Stomach smooth muscle (tissue), 2 donors: ENCODE results near the gene ZNF865.

ENCODE experiments used
- H3K27ac ChIP-seq: one replicate; pipeline ENCODE4 v1.7.0; 2013; ENCODE audit warnings: mild to moderate bottlenecking, low read length, inconsistent platforms
- H3K27me3 ChIP-seq, 2 donors: one replicate each; pipeline ENCODE4 v1.7.0; 2013; ENCODE audit warnings: low read length in 2 of 2; ENCODE audit not compliant: insufficient read depth in 2 of 2, control insufficient read depth in 1 of 2
- H3K36me3 ChIP-seq, 2 donors: one replicate each; pipeline ENCODE4 v1.7.0; 2013; ENCODE audit warnings: low read length in 2 of 2; ENCODE audit not compliant: control insufficient read depth in 2 of 2, insufficient read depth in 2 of 2
- H3K4me1 ChIP-seq: one replicate; pipeline ENCODE4 v1.7.0; 2013; ENCODE audit warnings: low read length; ENCODE audit not compliant: control insufficient read depth, insufficient read depth
- H3K4me3 ChIP-seq, 2 donors: one replicate each; pipeline ENCODE4 v1.7.0; 2013; ENCODE audit warnings: low read length in 2 of 2
- H3K9ac ChIP-seq, 2 donors: one replicate each; pipeline ENCODE4 v1.7.0; 2013; ENCODE audit warnings: low read length in 2 of 2, mild to moderate bottlenecking in 1 of 2
- H3K9me3 ChIP-seq, 2 donors: one replicate each; pipeline ENCODE4 v1.7.0; 2013; ENCODE audit warnings: low read length in 2 of 2; ENCODE audit not compliant: control insufficient read depth in 2 of 2
- donor health status: healthy.
- donor health status: Pancreatic carcinoma.

Gene ZNF865

GRCh38 chr19:55618426-55618825 lies 13.0 kb downstream of the ZNF865 start:
- H3K4me3 ChIP-seq = no peak overlapping the region
- no peak overlapping the region for H3K9ac ChIP-seq
- H3K4me1 ChIP-seq = no peaks in the 10 kb centered on the region
- H3K9me3 ChIP-seq = no peaks in the 10 kb centered on the region
- H3K27ac ChIP-seq = no peak overlapping the region
- no peaks in the 10 kb centered on the region for H3K27me3 ChIP-seq
- peaks cover 13 to 20% of the 10 kb centered on the region in 2 donors for H3K36me3 ChIP-seq

- Histone ChIP-seq H3K4me3 (no peak overlapping the region), H3K27me3 (no peaks in the 10 kb centered on the region), H3K27ac (no peak overlapping the region), H3K4me1 (no peaks in the 10 kb centered on the region), H3K9me3 (no peaks in the 10 kb centered on the region), H3K36me3 (peaks cover 13 to 20% of the 10 kb centered on the region in 2 donors), H3K9ac (no peak overlapping the region)
Measured at GRCh38 chr19:55619286-55619685, 13.8 kb downstream of the ZNF865 start.

- H3K9me3 ChIP-seq = no peaks in the 10 kb centered on the region
- peaks cover 3% of the 10 kb centered on the region for H3K4me1 ChIP-seq
- H3K4me3 ChIP-seq = no peak overlapping the region
- H3K36me3 ChIP-seq = peaks cover 13 to 15% of the 10 kb centered on the region in 2 donors
- no peak overlapping the region for H3K27ac ChIP-seq
- H3K27me3 ChIP-seq = no peaks in the 10 kb centered on the region
- H3K9ac ChIP-seq = no peak overlapping the region
Measured at GRCh38 chr19:55620410-55621204, 15.2 kb downstream of the ZNF865 start.

- H3K9ac ChIP-seq = no peak overlapping the region
- H3K9me3 ChIP-seq = no peaks in the 10 kb centered on the region
- no peak overlapping the region for H3K4me3 ChIP-seq
- no peaks in the 10 kb centered on the region for H3K27me3 ChIP-seq
- peaks cover 10 to 12% of the 10 kb centered on the region in 2 donors for H3K36me3 ChIP-seq
- H3K4me1 ChIP-seq = peaks cover 3% of the 10 kb centered on the region
- H3K27ac ChIP-seq = no peak overlapping the region
Measured at GRCh38 chr19:55621205-55621672, 15.8 kb downstream of the ZNF865 start.

- Histone ChIP-seq H3K36me3 (peaks cover 5 to 8% of the 10 kb centered on the region in 2 donors), H3K9me3 (no peaks in the 10 kb centered on the region), H3K4me1 (peaks cover 3% of the 10 kb centered on the region), H3K4me3 (no peak overlapping the region), H3K9ac (no peak overlapping the region), H3K27me3 (no peaks in the 10 kb centered on the region), H3K27ac (no peak overlapping the region)
Measured at GRCh38 chr19:55621673-55622231, 16.3 kb downstream of the ZNF865 start.

GRCh38 chr19:55622242-55622969 lies 17.0 kb downstream of the ZNF865 start:
- Histone ChIP-seq H3K4me1 (peaks cover 3% of the 10 kb centered on the region), H3K9me3 (no peaks in the 10 kb centered on the region), H3K36me3 (peaks cover 2 to 4% of the 10 kb centered on the region in 2 donors), H3K9ac (no peak overlapping the region), H3K27ac (no peak overlapping the region), H3K27me3 (no peaks in the 10 kb centered on the region), H3K4me3 (no peak overlapping the region)

GRCh38 chr19:55623130-55623529 lies 17.7 kb downstream of the ZNF865 start:
- Histone ChIP-seq H3K27ac (no peak overlapping the region), H3K4me3 (no peak overlapping the region), H3K36me3 (peaks cover 0 to 3% of the 10 kb centered on the region in 2 donors), H3K9me3 (no peaks in the 10 kb centered on the region), H3K4me1 (peaks cover 3% of the 10 kb centered on the region), H3K27me3 (no peaks in the 10 kb centered on the region), H3K9ac (no peak overlapping the region)

GRCh38 chr19:55623561-55623960 lies 18.1 kb downstream of the ZNF865 start:
- H3K27me3 ChIP-seq = no peaks in the 10 kb centered on the region
- H3K9me3 ChIP-seq = no peaks in the 10 kb centered on the region
- no peak overlapping the region for H3K9ac ChIP-seq
- H3K27ac ChIP-seq = peak overlapping the region; percentile 86
- peaks cover 3% of the 10 kb centered on the region for H3K4me1 ChIP-seq
- H3K4me3 ChIP-seq = peak overlapping the region in 1 of 2 donors; percentile 79
- H3K36me3 ChIP-seq = peaks cover 0 to 3% of the 10 kb centered on the region in 2 donors

- peak within 1 kb of the TSS; percentile 86 for H3K27ac ChIP-seq
- H3K4me3 ChIP-seq = peak within 1 kb of the TSS; percentile 73 to 79
- peaks cover 0 to 3% of the 10 kb centered on the region in 2 donors for H3K36me3 ChIP-seq
- peaks cover 3% of the 10 kb centered on the region for H3K4me1 ChIP-seq
- H3K9me3 ChIP-seq = no peaks in the 10 kb centered on the region
- H3K9ac ChIP-seq = peak within 1 kb of the TSS; percentile 71 to 72
- H3K27me3 ChIP-seq = no peaks in the 10 kb centered on the region
Measured at GRCh38 chr19:55624109-55625003, 18.9 kb downstream of the ZNF865 start, which contains the start of gene ZNF784. TSS of gene ZNF784 (minus strand) at chr19:55624566. CDS start at chr19:55624561, 5 bp downstream.

GRCh38 chr19:55625004-55625326 lies 19.5 kb downstream of the ZNF865 start:
- peak overlapping the region in 1 of 2 donors; percentile 71 for H3K9ac ChIP-seq
- H3K27ac ChIP-seq = peak overlapping the region; percentile 86
- H3K9me3 ChIP-seq = no peaks in the 10 kb centered on the region
- peak overlapping the region; percentile 73 to 79 for H3K4me3 ChIP-seq
- H3K36me3 ChIP-seq = peaks cover 0 to 3% of the 10 kb centered on the region in 2 donors
- H3K4me1 ChIP-seq = peaks cover 3% of the 10 kb centered on the region
- H3K27me3 ChIP-seq = no peaks in the 10 kb centered on the region
